D721Med (cell line): ENCODE measurements around the gene AFTPH.
A peak's percentile ranks its signal among the peaks of the same experiment; 100 is the strongest.

Experiments used
- DNase-seq: peaks from one replicate; pipeline ENCODE4 v3.0.0; 2011; ENCODE audit warnings: low spot score; ENCODE audit not compliant: insufficient read length
- FAIRE-seq: peaks from 2 replicates; lab custom pipeline; 2011; peaks lifted over from hg19 to GRCh38; lab: Jason Lieb, UNC
- TF ChIP-seq, protein P1 (sequence below): IDR thresholded peaks from 2 replicates; pipeline ENCODE4 v1.5.1; 2012; ENCODE audit warnings: mild to moderate bottlenecking, control low read depth; ENCODE audit not compliant: insufficient read depth; ENCODE audit errors: missing control alignments

The AFTPH gene

DNA sequence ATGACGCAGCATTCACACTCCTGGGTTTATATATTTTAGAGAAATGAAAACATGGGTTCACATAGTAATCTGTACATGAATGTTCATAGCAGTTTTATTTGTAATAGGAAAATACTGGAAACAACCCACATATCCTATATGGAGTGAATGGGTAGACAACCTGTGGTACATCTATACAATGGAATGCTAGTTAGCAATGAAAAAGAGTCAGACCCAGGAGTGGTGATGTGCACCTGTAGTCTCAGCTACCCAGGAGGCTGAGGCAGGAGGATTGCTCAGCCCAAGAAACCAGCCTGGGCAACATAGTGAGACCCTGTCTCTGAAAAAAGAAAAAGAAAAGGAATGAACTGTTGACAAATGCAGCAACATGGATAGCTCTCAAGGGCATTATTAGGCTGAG, 25.9 kb downstream of the AFTPH start:
- FAIRE-seq (no peak), DNase-seq (no peak)
- TF ChIP-seq, protein P1, sequence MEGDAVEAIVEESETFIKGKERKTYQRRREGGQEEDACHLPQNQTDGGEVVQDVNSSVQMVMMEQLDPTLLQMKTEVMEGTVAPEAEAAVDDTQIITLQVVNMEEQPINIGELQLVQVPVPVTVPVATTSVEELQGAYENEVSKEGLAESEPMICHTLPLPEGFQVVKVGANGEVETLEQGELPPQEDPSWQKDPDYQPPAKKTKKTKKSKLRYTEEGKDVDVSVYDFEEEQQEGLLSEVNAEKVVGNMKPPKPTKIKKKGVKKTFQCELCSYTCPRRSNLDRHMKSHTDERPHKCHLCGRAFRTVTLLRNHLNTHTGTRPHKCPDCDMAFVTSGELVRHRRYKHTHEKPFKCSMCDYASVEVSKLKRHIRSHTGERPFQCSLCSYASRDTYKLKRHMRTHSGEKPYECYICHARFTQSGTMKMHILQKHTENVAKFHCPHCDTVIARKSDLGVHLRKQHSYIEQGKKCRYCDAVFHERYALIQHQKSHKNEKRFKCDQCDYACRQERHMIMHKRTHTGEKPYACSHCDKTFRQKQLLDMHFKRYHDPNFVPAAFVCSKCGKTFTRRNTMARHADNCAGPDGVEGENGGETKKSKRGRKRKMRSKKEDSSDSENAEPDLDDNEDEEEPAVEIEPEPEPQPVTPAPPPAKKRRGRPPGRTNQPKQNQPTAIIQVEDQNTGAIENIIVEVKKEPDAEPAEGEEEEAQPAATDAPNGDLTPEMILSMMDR = no peak

DNA sequence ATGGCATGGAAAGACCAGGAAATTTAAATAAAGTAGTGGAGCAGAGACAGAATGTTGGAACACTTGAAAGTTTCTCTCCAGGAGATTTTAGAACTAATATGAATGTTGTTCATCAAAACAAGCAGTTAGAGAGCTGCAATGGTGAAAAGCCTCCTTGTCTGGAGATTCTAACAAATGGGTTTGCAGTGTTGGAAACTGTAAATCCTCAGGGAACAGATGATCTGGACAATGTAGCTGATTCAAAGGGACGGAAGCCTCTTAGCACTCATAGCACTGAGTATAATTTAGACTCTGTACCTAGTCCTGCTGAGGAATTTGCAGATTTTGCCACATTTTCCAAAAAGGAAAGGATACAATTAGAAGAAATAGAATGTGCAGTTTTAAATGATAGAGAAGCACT, 27.7 kb downstream of the AFTPH start:
- TF ChIP-seq, protein P1 = no peak
- DNase-seq (no peak), FAIRE-seq (no peak)

DNA sequence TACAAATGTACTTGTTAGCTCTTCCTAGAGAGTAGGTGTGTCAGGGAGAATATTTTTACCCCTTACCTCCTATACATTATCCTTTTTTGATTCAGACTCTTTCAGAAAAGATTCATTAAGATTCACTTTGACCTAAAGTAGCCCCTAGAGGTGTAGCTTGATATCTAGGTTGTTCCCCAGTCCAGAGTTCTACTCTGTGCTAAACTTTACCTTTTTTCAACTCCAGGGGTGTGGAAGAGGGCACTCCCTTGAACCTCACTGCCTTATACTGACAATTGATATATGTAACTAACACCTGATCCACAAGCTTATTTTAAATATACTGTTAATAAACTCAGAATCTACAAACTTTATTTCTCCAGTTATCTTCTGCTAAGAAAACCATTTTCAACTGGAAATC, 30.0 kb downstream of the AFTPH start:
- FAIRE-seq = no peak
- TF ChIP-seq, protein P1 = no peak

DNA sequence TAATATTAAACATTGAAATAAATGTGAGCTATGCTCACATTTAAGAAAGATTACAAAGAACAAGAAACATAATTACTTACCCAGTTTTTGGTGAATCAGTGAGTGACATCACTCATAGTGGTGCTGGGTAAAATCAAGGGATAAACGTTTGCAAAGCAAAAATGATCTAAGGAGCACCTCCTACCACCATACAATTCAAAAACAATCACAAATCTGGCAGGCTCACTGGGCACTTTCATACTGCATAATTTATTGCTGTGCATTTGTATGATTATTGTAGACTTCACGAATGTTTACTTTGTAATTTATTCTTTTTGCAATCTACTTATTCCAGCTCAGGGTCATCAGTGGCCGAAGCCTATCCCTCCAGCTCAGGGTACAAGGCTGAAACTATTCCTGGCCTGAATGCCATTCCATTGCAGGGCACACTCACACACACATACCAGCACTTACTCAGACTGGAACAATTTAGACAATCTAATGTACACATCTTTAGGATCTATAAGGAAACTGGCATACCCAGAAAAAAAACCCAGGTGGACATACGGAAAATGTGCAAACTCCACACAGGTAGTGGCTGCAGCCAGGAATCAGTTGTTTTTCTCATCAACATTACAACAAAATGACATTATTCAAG, 34.4 kb downstream of the AFTPH start:
- FAIRE-seq (no peak), DNase-seq (no peak)

More for the DNA sequence above, 30.0 kb downstream of the AFTPH start:
- no peak for DNase-seq

DNA sequence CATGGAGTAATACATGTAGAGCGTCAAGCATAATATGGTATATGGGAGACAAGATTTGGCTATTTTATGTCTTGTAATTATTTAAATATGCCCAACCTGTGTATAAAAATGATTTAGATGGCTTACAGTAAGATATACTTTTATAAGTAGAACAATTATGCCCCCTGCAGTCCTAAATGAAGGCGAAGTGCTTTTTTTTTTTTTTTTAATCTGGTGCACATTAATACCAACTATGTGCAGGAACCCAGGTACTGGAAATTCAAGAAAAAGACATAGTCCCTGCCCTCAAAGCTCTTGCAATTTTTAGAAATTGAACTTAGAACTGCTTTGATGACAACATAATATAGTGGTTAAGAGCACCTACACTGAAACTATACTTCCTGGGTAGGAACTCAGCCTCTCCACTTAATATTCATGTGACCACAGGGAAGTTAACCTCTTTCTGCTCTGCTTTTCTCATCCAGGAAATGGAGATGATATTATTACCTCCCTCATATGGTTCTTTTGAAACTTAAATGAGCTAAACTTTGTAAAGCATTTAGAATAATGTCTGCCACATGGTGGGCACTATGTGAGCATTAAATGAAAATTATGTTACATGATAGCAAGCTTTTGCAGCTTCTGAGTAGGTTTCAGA, 38.1 kb downstream of the AFTPH start:
- DNase-seq = no peak
- no peak for FAIRE-seq
- TF ChIP-seq, protein P1 = peak; percentile 43

More for the DNA sequence above, 34.4 kb downstream of the AFTPH start:
- TF ChIP-seq, protein P1 = no peak

DNA sequence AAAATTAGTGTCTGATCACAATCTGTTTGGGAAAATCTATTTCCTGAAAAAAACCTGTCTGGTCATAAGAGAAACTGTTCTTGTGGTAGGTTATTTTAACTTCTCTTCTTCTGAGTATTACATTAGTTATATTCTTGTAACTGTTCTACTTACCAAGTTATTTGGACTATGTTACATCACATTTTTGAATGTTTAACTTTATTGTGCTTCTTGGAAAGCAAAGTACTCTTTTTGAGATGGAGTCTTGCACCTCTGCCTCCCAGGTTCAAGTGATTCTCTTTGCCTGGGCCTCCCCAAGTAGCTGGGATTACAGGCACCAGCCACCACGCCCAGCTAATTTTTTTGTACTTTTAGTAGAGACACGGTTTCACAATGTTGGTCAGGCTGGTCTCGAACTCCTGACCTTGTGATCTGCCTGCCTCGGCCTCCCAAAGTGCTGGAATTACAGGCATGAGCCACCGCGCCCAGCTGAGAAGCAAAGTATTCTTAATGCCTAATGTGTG, 39.4 kb downstream of the AFTPH start:
- DNase-seq (no peak), FAIRE-seq (no peak)
- TF ChIP-seq, protein P1 = no peak
